ENCODE data around the gene ZSCAN2. TPM values are rescaled to one million over a fixed set of nuclear protein-coding genes. Genes with fewer than 3 reads are reported as not detected.

The ZSCAN2 gene
- total RNA-seq, 1 donor from 2014 or later: 23.8 TPM

GRCh38 chr15:84600331-84600686, 500 bp upstream of the ZSCAN2 start:
- Mint-ChIP-seq H3K4me3 (ENCODE audit: unreplicated experiment) (peak overlapping the region; percentile 97), H3K4me1 (ENCODE audit: unreplicated experiment) (peaks cover 30% of the 10 kb centered on the region), H3K27ac (ENCODE audit: unreplicated experiment) (peak overlapping the region; percentile 90), H3K27me3 (ENCODE audit: unreplicated experiment) (peaks cover 5% of the 10 kb centered on the region), H3K36me3 (ENCODE audit: unreplicated experiment) (peaks cover 12% of the 10 kb centered on the region), H3K9me3 (ENCODE audit: unreplicated experiment) (no peaks in the 10 kb centered on the region)
- TF ChIP-seq, protein P1, sequence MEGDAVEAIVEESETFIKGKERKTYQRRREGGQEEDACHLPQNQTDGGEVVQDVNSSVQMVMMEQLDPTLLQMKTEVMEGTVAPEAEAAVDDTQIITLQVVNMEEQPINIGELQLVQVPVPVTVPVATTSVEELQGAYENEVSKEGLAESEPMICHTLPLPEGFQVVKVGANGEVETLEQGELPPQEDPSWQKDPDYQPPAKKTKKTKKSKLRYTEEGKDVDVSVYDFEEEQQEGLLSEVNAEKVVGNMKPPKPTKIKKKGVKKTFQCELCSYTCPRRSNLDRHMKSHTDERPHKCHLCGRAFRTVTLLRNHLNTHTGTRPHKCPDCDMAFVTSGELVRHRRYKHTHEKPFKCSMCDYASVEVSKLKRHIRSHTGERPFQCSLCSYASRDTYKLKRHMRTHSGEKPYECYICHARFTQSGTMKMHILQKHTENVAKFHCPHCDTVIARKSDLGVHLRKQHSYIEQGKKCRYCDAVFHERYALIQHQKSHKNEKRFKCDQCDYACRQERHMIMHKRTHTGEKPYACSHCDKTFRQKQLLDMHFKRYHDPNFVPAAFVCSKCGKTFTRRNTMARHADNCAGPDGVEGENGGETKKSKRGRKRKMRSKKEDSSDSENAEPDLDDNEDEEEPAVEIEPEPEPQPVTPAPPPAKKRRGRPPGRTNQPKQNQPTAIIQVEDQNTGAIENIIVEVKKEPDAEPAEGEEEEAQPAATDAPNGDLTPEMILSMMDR (IDR thresholded peaks at IDR 0.05): no peak
- peak; percentile 90 for DNase-seq (ENCODE audit: extremely low spot score, unreplicated experiment)

- TF ChIP-seq, protein P1 (IDR thresholded peaks at IDR 0.05): no peak
- Mint-ChIP-seq H3K27me3 (ENCODE audit: unreplicated experiment) (peaks cover 5% of the 10 kb centered on the region), H3K4me3 (ENCODE audit: unreplicated experiment) (peak overlapping the region; percentile 97), H3K27ac (ENCODE audit: unreplicated experiment) (no peak overlapping the region), H3K4me1 (ENCODE audit: unreplicated experiment) (peaks cover 30% of the 10 kb centered on the region), H3K36me3 (ENCODE audit: unreplicated experiment) (peaks cover 18% of the 10 kb centered on the region), H3K9me3 (ENCODE audit: unreplicated experiment) (no peaks in the 10 kb centered on the region)
- no peak for DNase-seq (ENCODE audit: extremely low spot score, unreplicated experiment)
Measured at GRCh38 chr15:84601555-84601838, 688 bp downstream of the ZSCAN2 start.

GRCh38 chr15:84603630-84604379, 3.0 kb downstream of the ZSCAN2 start:
- Mint-ChIP-seq H3K27me3 (ENCODE audit: unreplicated experiment) (no peaks in the 10 kb centered on the region), H3K4me3 (ENCODE audit: unreplicated experiment) (no peak overlapping the region), H3K27ac (ENCODE audit: unreplicated experiment) (no peak overlapping the region), H3K4me1 (ENCODE audit: unreplicated experiment) (peaks cover 27% of the 10 kb centered on the region), H3K36me3 (ENCODE audit: unreplicated experiment) (peaks cover 30% of the 10 kb centered on the region), H3K9me3 (ENCODE audit: unreplicated experiment) (no peaks in the 10 kb centered on the region)
- DNase-seq (ENCODE audit: extremely low spot score, unreplicated experiment): no peak
- TF ChIP-seq, protein P1 (IDR thresholded peaks at IDR 0.05): no peak

GRCh38 chr15:84604826-84605553, 4.2 kb downstream of the ZSCAN2 start:
- Mint-ChIP-seq H3K27me3 (ENCODE audit: unreplicated experiment) (no peaks in the 10 kb centered on the region), H3K4me1 (ENCODE audit: unreplicated experiment) (peaks cover 23% of the 10 kb centered on the region), H3K9me3 (ENCODE audit: unreplicated experiment) (no peaks in the 10 kb centered on the region), H3K36me3 (ENCODE audit: unreplicated experiment) (peaks cover 37% of the 10 kb centered on the region), H3K27ac (ENCODE audit: unreplicated experiment) (peak overlapping the region; percentile 53), H3K4me3 (ENCODE audit: unreplicated experiment) (no peak overlapping the region)
- DNase-seq (ENCODE audit: extremely low spot score, unreplicated experiment): no peak
- TF ChIP-seq, protein P1 (IDR thresholded peaks at IDR 0.05): no peak

GRCh38 chr15:84605554-84605882, 4.7 kb downstream of the ZSCAN2 start:
- H3K4me1 Mint-ChIP-seq (ENCODE audit: unreplicated experiment): peaks cover 22% of the 10 kb centered on the region
- no peak for DNase-seq (ENCODE audit: extremely low spot score, unreplicated experiment)
- peaks cover 39% of the 10 kb centered on the region for H3K36me3 Mint-ChIP-seq (ENCODE audit: unreplicated experiment)
- H3K27me3 Mint-ChIP-seq (ENCODE audit: unreplicated experiment): no peaks in the 10 kb centered on the region
- no peak overlapping the region for H3K4me3 Mint-ChIP-seq (ENCODE audit: unreplicated experiment)
- TF ChIP-seq, protein P1 (IDR thresholded peaks at IDR 0.05): no peak
- H3K9me3 Mint-ChIP-seq (ENCODE audit: unreplicated experiment): no peaks in the 10 kb centered on the region
- H3K27ac Mint-ChIP-seq (ENCODE audit: unreplicated experiment): peak overlapping the region; percentile 53

Measured in osteocyte (in vitro differentiated cells).